ENCODE measurements around the gene GGT1. TPM values are rescaled to one million over a fixed set of nuclear protein-coding genes. Genes with fewer than 3 reads are reported as not detected.

The GGT1 gene
- polyA plus RNA-seq, 3 donors: 42.8 to 72.1 (median 50.8) TPM

GRCh38 chr22:24580276-24580675, 22.7 kb upstream of the GGT1 start:
- no peak for DNase-seq (ENCODE audit: extremely low read depth in 1 of 11, low read depth in 9 of 11, low spot score in 4 of 11)

DNA sequence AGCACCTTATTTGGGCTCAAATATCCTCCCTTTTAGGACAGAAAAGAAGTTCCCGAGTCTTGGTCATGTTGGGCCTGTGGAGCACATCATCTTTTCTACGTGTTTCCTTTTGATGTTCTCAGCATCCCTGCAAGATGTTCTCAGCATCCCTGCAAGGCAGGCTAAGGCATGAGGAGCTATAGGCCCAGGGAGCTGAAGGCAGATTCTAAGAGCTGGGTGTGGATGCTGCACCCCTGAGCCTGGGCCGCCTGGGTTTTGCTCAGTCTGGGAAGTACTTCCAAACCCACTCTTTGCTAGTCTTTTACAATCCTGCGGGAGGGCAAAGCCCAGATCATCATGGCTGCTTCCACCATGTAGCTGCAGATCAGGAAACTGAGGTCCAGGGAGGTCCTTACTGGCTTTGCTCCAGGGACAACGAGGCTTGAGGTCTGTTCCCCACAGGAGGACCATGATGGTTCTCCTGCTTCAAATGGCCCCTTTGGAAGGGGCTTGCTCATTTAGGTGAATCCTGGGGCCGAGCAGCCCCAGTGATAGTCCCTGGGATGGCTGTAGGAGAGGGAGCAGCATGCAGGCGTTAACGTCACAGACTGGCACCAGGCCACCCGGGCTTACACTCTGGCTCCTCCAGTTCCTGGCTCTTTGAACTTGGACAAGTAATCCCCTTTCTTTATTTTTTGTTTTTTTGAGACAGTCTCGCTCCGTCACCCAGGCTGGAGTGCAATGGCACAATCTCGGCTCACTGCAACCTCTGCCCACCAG, 20.8 kb upstream of the GGT1 start:
- DNase-seq (ENCODE audit: extremely low read depth in 1 of 11, low read depth in 9 of 11, low spot score in 4 of 11): no peak

GRCh38 chr22:24583221-24584165, 19.5 kb upstream of the GGT1 start:
- DNase-seq (ENCODE audit: extremely low read depth in 1 of 11, low read depth in 9 of 11, low spot score in 4 of 11): no peak

- DNase-seq (ENCODE audit: extremely low read depth in 1 of 11, low read depth in 9 of 11, low spot score in 4 of 11): no peak
Measured at GRCh38 chr22:24584166-24584790, 18.7 kb upstream of the GGT1 start.

DNA sequence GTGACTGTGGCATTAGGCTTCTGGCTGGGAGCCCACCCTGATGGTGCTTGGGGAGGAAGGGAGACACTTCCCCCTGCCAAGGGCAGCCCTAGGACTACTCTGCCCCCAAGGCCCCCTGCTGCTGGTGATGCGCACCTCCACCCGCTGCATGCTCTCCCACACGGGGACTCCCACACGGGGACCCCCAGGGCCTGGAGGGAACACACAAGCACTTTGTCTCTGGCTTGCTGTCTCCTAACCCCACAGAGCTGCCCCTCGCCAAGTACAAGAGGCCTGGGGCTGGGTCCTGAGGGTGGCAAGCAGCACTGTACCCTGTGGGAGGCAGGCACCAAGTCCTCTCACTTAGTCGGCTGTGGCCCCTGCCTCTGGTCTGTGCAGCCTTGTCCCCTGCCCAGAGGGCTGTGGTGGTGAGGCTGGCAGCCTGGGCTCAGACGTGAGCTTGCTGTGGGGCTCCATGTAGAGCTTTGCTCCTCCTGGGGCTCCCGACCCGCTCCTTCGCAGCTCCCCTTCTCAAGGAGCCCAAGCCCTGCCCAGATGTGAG, 18.1 kb upstream of the GGT1 start:
- no peak for DNase-seq (ENCODE audit: extremely low read depth in 1 of 11, low read depth in 9 of 11, low spot score in 4 of 11)

GRCh38 chr22:24585461-24585860, 17.5 kb upstream of the GGT1 start:
- DNase-seq (ENCODE audit: extremely low read depth in 1 of 11, low read depth in 9 of 11, low spot score in 4 of 11): no peak

DNA sequence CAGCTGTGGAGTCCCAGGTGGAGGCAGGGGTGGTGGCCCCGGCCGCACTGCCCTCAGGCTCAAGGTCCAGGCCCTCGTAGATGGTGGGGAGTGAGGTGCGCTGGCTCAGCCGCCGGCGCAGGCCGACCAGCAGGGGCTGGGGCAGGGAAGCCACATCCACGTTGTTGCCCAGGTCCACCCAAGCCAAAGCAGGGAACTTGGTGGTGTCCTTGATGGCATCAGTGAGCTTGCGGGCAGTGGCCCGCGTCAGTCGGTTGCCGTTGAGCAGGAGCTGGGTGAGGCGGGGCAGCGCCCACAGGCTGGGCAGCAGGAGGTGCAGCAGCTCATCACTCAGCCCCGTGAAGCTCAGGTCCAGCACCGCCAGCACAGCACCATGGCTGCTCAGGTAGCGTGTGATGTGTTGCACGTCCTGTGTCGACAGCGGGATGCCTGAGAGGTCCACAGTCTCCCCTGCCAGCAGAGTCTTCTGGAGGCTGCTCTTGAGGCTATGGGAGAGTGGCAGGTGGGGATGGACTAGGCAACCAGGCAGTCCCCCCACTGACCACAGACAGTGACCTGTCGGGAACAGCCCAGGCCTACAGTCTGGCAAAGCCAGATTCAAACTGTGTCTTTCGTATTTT, 17.0 kb upstream of the GGT1 start:
- DNase-seq (ENCODE audit: extremely low read depth in 1 of 11, low read depth in 9 of 11, low spot score in 4 of 11): no peak

GRCh38 chr22:24587251-24587650, 15.7 kb upstream of the GGT1 start:
- DNase-seq (ENCODE audit: extremely low read depth in 1 of 11, low read depth in 9 of 11, low spot score in 4 of 11): no peak

GRCh38 chr22:24587948-24588347, 15.0 kb upstream of the GGT1 start:
- no peak for DNase-seq (ENCODE audit: extremely low read depth in 1 of 11, low read depth in 9 of 11, low spot score in 4 of 11)

DNA sequence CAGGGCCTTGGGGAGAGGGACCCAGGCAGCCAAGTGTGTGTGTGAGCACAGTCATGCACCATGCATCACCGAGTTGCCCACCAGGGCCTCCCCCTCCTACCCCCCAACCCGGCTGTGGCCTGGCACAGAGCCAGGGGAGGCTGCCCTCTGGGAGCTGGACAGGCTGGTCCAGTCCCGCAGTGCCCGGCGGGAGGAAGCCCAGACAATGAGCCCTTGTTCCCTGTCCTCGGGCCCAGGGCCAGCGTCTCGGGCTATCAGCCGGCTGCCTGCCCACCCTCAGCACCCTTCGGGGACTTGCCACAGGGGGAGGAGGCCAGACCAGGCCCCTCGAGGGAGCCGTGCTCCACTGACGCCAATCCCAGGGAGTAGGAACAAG, 14.6 kb upstream of the GGT1 start:
- no peak for DNase-seq (ENCODE audit: extremely low read depth in 1 of 11, low read depth in 9 of 11, low spot score in 4 of 11)

- no peak for DNase-seq (ENCODE audit: extremely low read depth in 1 of 11, low read depth in 9 of 11, low spot score in 4 of 11)
Measured at GRCh38 chr22:24588757-24589481, 14.1 kb upstream of the GGT1 start.

- no peak for DNase-seq (ENCODE audit: extremely low read depth in 1 of 11, low read depth in 9 of 11, low spot score in 4 of 11)
Measured at GRCh38 chr22:24589518-24590030, 13.4 kb upstream of the GGT1 start.

- DNase-seq (ENCODE audit: extremely low read depth in 1 of 11, low read depth in 9 of 11, low spot score in 4 of 11): no peak
Measured at GRCh38 chr22:24590596-24591173, 12.3 kb upstream of the GGT1 start.

DNA sequence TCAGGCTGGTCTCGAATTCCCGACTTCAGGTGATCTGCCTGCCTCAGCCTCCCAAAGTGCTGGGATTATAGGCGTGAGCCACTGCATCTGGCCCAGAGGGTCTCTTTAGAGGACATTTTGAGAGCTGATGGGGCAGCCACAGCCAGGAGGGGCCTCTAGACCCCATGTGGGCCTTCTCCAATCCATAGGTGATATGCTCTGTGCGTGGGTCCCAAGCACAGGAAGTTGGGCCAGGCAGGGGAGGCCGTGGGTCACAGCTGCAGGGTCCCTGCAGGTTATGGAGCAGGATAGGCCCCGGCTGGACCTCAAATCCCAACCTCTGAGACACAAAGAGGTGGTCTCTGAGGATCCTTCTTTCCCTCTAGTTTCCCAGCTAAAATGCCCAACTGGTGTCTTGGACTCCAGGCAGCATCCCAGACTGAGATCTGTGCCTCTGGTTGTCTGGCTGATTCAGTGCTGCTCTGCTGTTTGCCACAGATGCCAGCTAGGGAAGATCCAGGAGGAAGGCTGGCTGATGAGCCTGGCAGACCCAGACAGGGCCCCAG, 11.6 kb upstream of the GGT1 start:
- no peak for DNase-seq (ENCODE audit: extremely low read depth in 1 of 11, low read depth in 9 of 11, low spot score in 4 of 11)

DNA sequence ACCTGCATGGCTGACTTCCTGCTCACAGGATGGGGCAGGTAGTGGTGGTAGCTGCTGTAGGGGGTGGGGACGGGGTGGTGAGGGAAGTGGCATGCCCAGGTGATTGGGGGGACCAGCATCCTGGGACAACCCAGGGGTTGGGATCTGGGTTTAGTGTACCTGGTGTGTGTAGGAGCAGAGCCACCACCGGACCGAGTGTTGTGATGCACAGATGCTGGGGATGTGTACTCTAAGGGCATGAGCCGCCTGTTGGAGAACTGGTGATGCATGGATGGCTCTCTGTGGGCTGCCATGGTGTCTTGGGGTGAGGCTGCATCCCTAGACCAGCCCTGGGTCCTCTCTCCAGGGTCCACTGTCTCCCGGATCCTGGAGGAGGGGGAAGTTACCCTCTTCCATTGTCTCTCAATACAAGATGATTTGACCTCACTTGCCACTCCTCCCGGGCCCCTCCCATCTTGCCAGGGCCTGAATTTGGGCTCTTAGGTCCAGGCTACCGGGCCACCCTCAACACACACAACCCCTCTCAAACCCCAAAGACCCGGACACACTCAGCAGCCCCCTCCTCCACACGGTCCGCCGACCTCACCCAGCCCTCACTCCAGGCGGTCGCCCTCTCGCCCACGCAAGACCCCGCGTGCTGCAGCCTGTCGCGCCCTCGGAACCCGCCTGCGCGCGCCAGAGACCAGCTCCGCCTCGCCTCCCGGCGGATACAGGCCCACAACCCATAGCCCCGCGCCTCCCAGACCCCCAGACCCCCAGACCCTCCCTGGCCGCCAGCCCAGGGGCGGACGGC, 10.7 kb upstream of the GGT1 start:
- no peak for DNase-seq (ENCODE audit: extremely low read depth in 1 of 11, low read depth in 9 of 11, low spot score in 4 of 11)

DNA sequence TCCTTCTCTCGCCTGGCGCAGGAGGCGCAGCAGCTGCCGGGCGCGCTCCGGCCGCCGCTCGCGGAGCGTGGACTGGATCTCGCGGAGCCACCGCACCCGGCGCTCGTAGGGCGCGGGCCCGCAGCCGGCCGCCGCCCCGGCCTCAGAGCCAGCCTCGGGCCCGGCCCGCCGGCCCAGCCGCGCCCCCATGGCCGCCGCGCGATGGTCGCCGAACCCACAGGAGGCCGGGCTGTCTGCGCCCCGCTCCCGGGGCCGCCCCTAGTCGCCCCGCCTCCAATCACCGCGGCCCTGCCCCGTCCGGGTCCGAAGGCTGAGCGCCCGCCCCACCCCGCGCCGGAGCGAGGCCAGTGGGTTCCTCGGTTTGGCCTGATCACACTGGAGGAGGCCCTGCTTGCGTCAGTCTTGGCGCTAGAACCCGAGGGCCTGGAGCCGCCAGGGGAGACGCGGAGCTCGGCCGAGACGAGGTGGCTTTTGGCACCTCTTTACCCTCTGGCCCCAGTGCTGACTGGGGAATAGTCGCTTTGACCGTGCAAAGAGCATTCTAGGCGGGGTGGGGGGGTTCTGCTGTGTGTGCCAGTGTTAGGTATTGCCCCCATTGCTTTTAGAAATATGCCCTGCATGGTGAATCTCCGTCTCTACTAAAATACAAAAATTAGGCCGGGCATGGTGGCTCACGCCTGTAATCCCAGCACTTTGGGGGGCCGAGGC, 10.0 kb upstream of the GGT1 start, which contains the start of gene LRRC75B:
Gene LRRC75B (minus strand): TSS at position 223 of the 708 bp plus-strand sequence. CDS start 34 bp downstream, at position 189.
- DNase-seq (ENCODE audit: extremely low read depth in 1 of 11, low read depth in 9 of 11, low spot score in 4 of 11): peak in 8 of 11 donors; percentile 66 to 83 (median 78)
